Ascending aorta (tissue), 2 donors: ENCODE data around the gene OR12D3. TPM values are rescaled to one million over a fixed set of nuclear protein-coding genes. Genes with fewer than 3 reads are reported as not detected.

Experiments used
- DNase-seq, 2 donors: peaks; one replicate each; pipeline ENCODE4 v3.0.0-alpha.2; 2019; ENCODE audit warnings: low spot score in 2 of 2
- H3K27ac ChIP-seq, 2 donors: fragments of 200-600 bp; sonication (generic); one replicate each; pipeline ENCODE4 v1.5.1; 2016 to 2017; ENCODE audit warnings: mild to moderate bottlenecking in 1 of 2
- H3K27me3 ChIP-seq: fragments of 200-600 bp; sonication (generic); one replicate; pipeline ENCODE4 v1.5.1; 2017
- H3K36me3 ChIP-seq, 2 donors: fragments of 200-600 bp; sonication (generic); one replicate each; pipeline ENCODE4 v1.5.1; 2016
- H3K4me1 ChIP-seq, 2 donors: fragments of 200-600 bp; sonication (generic); one replicate each; pipeline ENCODE4 v1.5.1; 2016 to 2017; ENCODE audit warnings: mild to moderate bottlenecking in 1 of 2
- H3K4me3 ChIP-seq, 2 donors: fragments of 200-600 bp; sonication (generic); one replicate each; pipeline ENCODE4 v1.5.1; 2016 to 2017; ENCODE audit warnings: mild to moderate bottlenecking in 1 of 2
- H3K9me3 ChIP-seq, 2 donors: fragments of 200-600 bp; sonication (generic); one replicate each; pipeline ENCODE4 v1.5.1; 2016
- intact Hi-C: fragments of 100-400 bp; cut with DNase I; formaldehyde crosslinking; loops from one replicate; pipeline ENCODE4 v1.15.1; 2023
- total RNA-seq: library from RNA; depleted of rRNA; stranded (reverse); fragments of >200 nt; gene quantifications from one replicate; pipeline ENCODE4 v1.1.0, GENCODE V29; 2016
- TF ChIP-seq, protein P1 (sequence below), 3 experiments: fragments of 200-600 bp in 2 of 3; fragments of 450-650 bp in 1 of 3; sonication (generic) in 2 of 3; IDR thresholded peaks; one replicate each; pipeline ENCODE4 v1.5.1; 2016 to 2019; ENCODE audit warnings: antibody characterized with exemption in 3 of 3, mild to moderate bottlenecking in 1 of 3, moderate library complexity in 1 of 3

The OR12D3 gene
- total RNA-seq, 1 donor from 2014 or later: not detected

DNA sequence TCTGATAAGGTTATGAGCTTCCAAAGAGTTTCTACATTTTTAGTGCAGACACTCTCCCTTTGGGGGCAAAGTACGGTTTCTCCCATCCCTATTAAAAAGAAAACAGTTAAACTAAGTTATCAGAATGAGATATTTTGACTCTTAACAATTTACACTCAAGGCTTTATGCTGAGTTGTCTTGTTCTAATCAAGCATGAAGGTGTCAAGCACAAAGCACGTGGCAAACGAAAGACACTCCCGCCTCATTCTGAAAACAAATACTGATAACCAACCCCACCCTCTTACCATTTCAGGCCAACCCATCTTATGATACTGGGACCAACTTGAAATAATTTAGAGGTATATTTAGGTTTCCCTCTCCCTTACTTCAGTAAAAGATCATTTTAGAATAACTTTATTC, 49.3 kb downstream of the OR12D3 start:
- intact Hi-C loops: no loop called here
- no peak overlapping the region for H3K27ac ChIP-seq

More for the DNA sequence above, 49.3 kb downstream of the OR12D3 start:
- no peak for DNase-seq
- no peaks in the 10 kb centered on the region for H3K36me3 ChIP-seq
- no peaks in the 10 kb centered on the region for H3K9me3 ChIP-seq
- no peaks in the 10 kb centered on the region for H3K27me3 ChIP-seq
- H3K4me3 ChIP-seq: no peak overlapping the region
- TF ChIP-seq, protein P1, sequence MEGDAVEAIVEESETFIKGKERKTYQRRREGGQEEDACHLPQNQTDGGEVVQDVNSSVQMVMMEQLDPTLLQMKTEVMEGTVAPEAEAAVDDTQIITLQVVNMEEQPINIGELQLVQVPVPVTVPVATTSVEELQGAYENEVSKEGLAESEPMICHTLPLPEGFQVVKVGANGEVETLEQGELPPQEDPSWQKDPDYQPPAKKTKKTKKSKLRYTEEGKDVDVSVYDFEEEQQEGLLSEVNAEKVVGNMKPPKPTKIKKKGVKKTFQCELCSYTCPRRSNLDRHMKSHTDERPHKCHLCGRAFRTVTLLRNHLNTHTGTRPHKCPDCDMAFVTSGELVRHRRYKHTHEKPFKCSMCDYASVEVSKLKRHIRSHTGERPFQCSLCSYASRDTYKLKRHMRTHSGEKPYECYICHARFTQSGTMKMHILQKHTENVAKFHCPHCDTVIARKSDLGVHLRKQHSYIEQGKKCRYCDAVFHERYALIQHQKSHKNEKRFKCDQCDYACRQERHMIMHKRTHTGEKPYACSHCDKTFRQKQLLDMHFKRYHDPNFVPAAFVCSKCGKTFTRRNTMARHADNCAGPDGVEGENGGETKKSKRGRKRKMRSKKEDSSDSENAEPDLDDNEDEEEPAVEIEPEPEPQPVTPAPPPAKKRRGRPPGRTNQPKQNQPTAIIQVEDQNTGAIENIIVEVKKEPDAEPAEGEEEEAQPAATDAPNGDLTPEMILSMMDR (IDR thresholded peaks at IDR 0.05): no peak
- H3K4me1 ChIP-seq: no peaks in the 10 kb centered on the region

Other genes with a start within 250 kb of the OR12D3 start
- gene OR2J2, start 204.4 kb downstream of the OR12D3 start, total RNA-seq: not detected
- not detected for gene OR14J1, start 73.6 kb downstream of the OR12D3 start, total RNA-seq
- gene OR5V1, start 6.4 kb downstream of the OR12D3 start, total RNA-seq: not detected
- not detected for gene OR12D2, start 20.3 kb upstream of the OR12D3 start, total RNA-seq
- not detected for gene OR12D1, start 39.6 kb upstream of the OR12D3 start, total RNA-seq
- gene OR10C1, start 64.0 kb upstream of the OR12D3 start, total RNA-seq: not detected
- not detected for gene OR11A1, start 81.8 kb upstream of the OR12D3 start, total RNA-seq
- gene OR2H1, start 81.9 kb upstream of the OR12D3 start, total RNA-seq: not detected
- gene MAS1L, start 112.7 kb upstream of the OR12D3 start, total RNA-seq: not detected
- gene UBD, start 184.4 kb upstream of the OR12D3 start, total RNA-seq: not detected
- not detected for gene OR2H2, start 209.8 kb upstream of the OR12D3 start, total RNA-seq